ENCODE measurements around the gene XIRP1. TPM values are rescaled to one million over a fixed set of nuclear protein-coding genes. Genes with fewer than 3 reads are reported as not detected.

The XIRP1 gene
- total and polyA plus RNA-seq, 4 donors = 0.01 TPM; not detected in 3

DNA sequence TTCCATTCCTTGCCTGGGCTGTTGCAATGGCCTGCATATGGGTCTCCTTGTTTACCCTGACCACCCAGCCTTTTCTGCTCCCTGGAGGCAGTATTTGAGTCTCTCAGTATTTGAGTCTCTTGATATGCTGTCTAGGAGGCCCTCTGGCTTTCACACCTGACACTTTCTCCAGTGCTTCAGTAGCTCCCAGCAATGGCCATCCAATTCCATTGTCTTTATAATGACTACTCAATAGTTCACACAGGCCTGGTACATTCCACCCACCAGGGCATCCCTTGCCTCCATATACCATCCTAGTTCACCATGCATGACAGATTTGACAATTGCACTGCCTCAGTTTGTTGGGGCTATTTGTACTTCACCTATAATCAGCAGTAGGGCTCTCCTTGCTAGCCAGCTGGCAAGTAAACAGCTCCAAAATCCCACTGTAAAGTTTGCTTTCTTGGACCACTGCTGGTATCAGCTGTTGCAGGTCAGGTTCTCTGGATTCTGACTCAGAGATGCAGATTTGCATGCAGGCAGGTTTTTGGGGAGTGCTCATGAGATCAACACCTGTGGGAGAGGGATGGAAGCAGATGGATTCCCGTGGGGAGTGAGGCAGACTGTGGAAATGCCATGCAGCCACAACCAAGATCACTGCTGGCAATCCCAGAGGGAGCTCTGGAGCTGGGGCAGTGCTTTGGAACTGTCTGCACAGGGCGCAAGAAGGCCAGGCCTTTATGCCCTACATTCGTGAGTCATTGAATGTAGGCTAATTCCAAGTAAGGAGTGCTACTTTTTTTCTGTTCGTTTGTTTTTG is 19.1 kb upstream of the XIRP1 start:
- Histone ChIP-seq H3K27ac (ENCODE audit: low read depth in 1 of 2, low read length in 2 of 2) (no peak overlapping the region), H3K36me3 (ENCODE audit: control insufficient read depth in 4 of 4, insufficient read depth in 3 of 4, low read depth in 1 of 4, low read length in 3 of 4) (no peaks in the 10 kb centered on the region), H3K9ac (ENCODE audit: low read depth in 1 of 2, low read length in 2 of 2) (no peak overlapping the region), H3K9me3 (ENCODE audit: control insufficient read depth in 4 of 4, low read length in 3 of 4) (no peaks in the 10 kb centered on the region), H3K4me1 (ENCODE audit: control insufficient read depth in 4 of 4, insufficient read depth in 4 of 4, low read length in 3 of 4) (no peaks in the 10 kb centered on the region), H3K27me3 (ENCODE audit: control insufficient read depth in 4 of 4, insufficient read depth in 4 of 4, low read length in 3 of 4) (no peaks in the 10 kb centered on the region), H3K4me3 (ENCODE audit: low read depth in 1 of 3, low read length in 3 of 3) (no peak overlapping the region)
- no peak for DNase-seq (ENCODE audit: low spot score)
- WGBS = 78% methylated on average over 4 of the region's 4 CpGs
- TF ChIP-seq, protein P1, sequence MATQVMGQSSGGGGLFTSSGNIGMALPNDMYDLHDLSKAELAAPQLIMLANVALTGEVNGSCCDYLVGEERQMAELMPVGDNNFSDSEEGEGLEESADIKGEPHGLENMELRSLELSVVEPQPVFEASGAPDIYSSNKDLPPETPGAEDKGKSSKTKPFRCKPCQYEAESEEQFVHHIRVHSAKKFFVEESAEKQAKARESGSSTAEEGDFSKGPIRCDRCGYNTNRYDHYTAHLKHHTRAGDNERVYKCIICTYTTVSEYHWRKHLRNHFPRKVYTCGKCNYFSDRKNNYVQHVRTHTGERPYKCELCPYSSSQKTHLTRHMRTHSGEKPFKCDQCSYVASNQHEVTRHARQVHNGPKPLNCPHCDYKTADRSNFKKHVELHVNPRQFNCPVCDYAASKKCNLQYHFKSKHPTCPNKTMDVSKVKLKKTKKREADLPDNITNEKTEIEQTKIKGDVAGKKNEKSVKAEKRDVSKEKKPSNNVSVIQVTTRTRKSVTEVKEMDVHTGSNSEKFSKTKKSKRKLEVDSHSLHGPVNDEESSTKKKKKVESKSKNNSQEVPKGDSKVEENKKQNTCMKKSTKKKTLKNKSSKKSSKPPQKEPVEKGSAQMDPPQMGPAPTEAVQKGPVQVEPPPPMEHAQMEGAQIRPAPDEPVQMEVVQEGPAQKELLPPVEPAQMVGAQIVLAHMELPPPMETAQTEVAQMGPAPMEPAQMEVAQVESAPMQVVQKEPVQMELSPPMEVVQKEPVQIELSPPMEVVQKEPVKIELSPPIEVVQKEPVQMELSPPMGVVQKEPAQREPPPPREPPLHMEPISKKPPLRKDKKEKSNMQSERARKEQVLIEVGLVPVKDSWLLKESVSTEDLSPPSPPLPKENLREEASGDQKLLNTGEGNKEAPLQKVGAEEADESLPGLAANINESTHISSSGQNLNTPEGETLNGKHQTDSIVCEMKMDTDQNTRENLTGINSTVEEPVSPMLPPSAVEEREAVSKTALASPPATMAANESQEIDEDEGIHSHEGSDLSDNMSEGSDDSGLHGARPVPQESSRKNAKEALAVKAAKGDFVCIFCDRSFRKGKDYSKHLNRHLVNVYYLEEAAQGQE (IDR thresholded peaks at IDR 0.05) = no peak
- TF ChIP-seq FOXA2 (IDR thresholded peaks at IDR 0.05) = no peak
- TF ChIP-seq YY1 (IDR thresholded peaks at IDR 0.05) = no peak
- no peak for TF ChIP-seq NR2F2 (IDR thresholded peaks at IDR 0.05)
- TF ChIP-seq, protein P2, sequence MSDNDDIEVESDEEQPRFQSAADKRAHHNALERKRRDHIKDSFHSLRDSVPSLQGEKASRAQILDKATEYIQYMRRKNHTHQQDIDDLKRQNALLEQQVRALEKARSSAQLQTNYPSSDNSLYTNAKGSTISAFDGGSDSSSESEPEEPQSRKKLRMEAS (IDR thresholded peaks at IDR 0.05) = no peak

DNA sequence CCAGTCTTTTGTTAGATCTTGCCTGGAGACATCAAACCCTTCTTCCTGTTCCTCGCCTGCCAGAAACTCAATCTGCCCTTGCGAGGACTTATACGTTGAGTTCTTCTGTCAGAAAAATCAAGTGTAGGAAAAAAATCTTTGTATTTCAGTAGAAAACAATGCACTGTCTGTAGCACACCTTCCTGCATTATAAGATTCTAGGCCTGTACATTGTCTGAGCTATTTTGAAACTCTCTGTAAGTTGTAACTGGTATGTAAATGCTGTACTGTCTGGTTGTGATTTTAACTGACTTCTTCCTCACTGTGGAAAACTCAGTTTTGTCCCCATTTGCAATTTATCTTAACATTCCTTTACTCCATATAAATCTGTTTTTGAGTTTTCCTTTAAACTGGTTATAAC is 17.7 kb upstream of the XIRP1 start:
- no peaks in the 10 kb centered on the region for H3K4me1 ChIP-seq (ENCODE audit: control insufficient read depth in 4 of 4, insufficient read depth in 4 of 4, low read length in 3 of 4)
- peaks cover 0 to 2% (median under 1%) of the 10 kb centered on the region in 4 donors for H3K9me3 ChIP-seq (ENCODE audit: control insufficient read depth in 4 of 4, low read length in 3 of 4)
- TF ChIP-seq, protein P2 (IDR thresholded peaks at IDR 0.05) = no peak
- TF ChIP-seq RAD21 (IDR thresholded peaks at IDR 0.05) = no peak
- TF ChIP-seq HNF4G (IDR thresholded peaks at IDR 0.05) = no peak
- TF ChIP-seq JUND (IDR thresholded peaks at IDR 0.05) = no peak
- no peak for TF ChIP-seq ZBTB33 (IDR thresholded peaks at IDR 0.05)
- TF ChIP-seq ATF3 (IDR thresholded peaks at IDR 0.05) = no peak
- TF ChIP-seq, protein P1 (IDR thresholded peaks at IDR 0.05) = no peak
- TF ChIP-seq FOXA2 (IDR thresholded peaks at IDR 0.05) = no peak
- no peak for TF ChIP-seq FOXA1 (IDR thresholded peaks at IDR 0.05)
- no peak for TF ChIP-seq SP1 (IDR thresholded peaks at IDR 0.05)
- no peak for TF ChIP-seq EGR1 (IDR thresholded peaks at IDR 0.05; ENCODE audit: low read depth in 2 of 2)
- DNase-seq (ENCODE audit: low spot score) = no peak
- H3K9ac ChIP-seq (ENCODE audit: low read depth in 1 of 2, low read length in 2 of 2) = no peak overlapping the region
- no peaks in the 10 kb centered on the region for H3K36me3 ChIP-seq (ENCODE audit: control insufficient read depth in 4 of 4, insufficient read depth in 3 of 4, low read depth in 1 of 4, low read length in 3 of 4)
- 88% methylated on average over 3 of the region's 3 CpGs for WGBS
- no peaks in the 10 kb centered on the region for H3K27me3 ChIP-seq (ENCODE audit: control insufficient read depth in 4 of 4, insufficient read depth in 4 of 4, low read length in 3 of 4)
- H3K27ac ChIP-seq (ENCODE audit: low read depth in 1 of 2, low read length in 2 of 2) = no peak overlapping the region
- H3K4me3 ChIP-seq (ENCODE audit: low read depth in 1 of 3, low read length in 3 of 3) = no peak overlapping the region
